ENCODE data around the gene GFOD1.
A peak's percentile ranks its signal among the peaks of the same experiment; 100 is the strongest.

GFOD1 gene

DNA sequence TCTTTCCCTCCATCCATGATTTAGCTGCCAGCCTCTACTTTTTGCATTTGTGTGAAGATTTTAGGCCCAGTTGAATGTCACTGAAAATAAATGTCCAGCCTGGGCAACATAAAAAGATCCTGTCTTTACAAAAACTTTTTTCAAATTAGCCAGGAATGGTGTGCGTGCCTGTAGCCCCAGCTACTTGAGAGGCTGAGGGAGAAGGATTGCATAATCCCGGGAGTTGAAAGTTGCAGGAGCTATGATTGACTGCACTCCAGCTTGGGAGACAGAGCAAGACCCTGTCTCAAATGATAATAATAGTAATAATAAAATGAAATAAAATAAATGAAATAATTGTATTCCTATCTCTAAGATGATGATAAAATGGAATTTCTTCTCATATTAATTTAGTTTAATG, 5.0 kb upstream of the GFOD1 start:
- H3K4me1 ChIP-seq (ENCODE audit: control insufficient read depth, low read depth, low read length) = peaks cover 14% of the 10 kb centered on the region
- no peak overlapping the region for H3K4me3 ChIP-seq (ENCODE audit: low read length)
- H3K36me3 ChIP-seq (ENCODE audit: control insufficient read depth, low read depth, low read length) = no peaks in the 10 kb centered on the region
- peaks cover 21% of the 10 kb centered on the region for H3K27me3 ChIP-seq (ENCODE audit: control insufficient read depth, insufficient read depth, low read length)
- no peak overlapping the region for H3K9ac ChIP-seq (ENCODE audit: low read length)
- H3K9me3 ChIP-seq (ENCODE audit: control insufficient read depth, low read depth, low read length) = no peaks in the 10 kb centered on the region
- no peak overlapping the region for H3K27ac ChIP-seq (ENCODE audit: low read length)

GRCh38 chr6:13491538-13491937, 4.1 kb upstream of the GFOD1 start:
- Histone ChIP-seq H3K9ac (ENCODE audit: low read length) (no peak overlapping the region), H3K9me3 (ENCODE audit: control insufficient read depth, low read depth, low read length) (no peaks in the 10 kb centered on the region), H3K4me1 (ENCODE audit: control insufficient read depth, low read depth, low read length) (peaks cover 13% of the 10 kb centered on the region), H3K4me3 (ENCODE audit: low read length) (no peak overlapping the region), H3K36me3 (ENCODE audit: control insufficient read depth, low read depth, low read length) (no peaks in the 10 kb centered on the region), H3K27ac (ENCODE audit: low read length) (no peak overlapping the region), H3K27me3 (ENCODE audit: control insufficient read depth, insufficient read depth, low read length) (peaks cover 26% of the 10 kb centered on the region)

GRCh38 chr6:13490402-13490801, 3.0 kb upstream of the GFOD1 start:
- Histone ChIP-seq H3K4me3 (ENCODE audit: low read length) (no peak overlapping the region), H3K4me1 (ENCODE audit: control insufficient read depth, low read depth, low read length) (peaks cover 7% of the 10 kb centered on the region), H3K9ac (ENCODE audit: low read length) (no peak overlapping the region), H3K36me3 (ENCODE audit: control insufficient read depth, low read depth, low read length) (no peaks in the 10 kb centered on the region), H3K9me3 (ENCODE audit: control insufficient read depth, low read depth, low read length) (no peaks in the 10 kb centered on the region), H3K27ac (ENCODE audit: low read length) (no peak overlapping the region), H3K27me3 (ENCODE audit: control insufficient read depth, insufficient read depth, low read length) (peaks cover 37% of the 10 kb centered on the region)

DNA sequence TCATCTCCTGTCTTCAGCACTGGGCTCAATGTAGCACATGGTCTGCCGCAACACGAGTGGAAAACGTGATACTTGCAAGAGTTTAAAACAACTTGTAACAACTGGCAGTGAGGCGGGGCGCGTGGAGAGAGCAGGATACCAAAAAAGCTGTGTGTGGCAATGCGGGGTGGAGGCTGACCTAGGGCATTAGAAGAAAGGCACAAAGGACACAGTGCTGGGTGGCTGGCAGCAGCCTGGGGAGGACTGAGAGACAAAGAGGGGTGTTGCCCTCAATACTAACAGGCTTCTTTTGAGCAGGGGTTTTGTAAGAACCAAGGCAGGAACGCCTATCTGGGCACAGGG, 1.5 kb upstream of the GFOD1 start:
- Histone ChIP-seq H3K27me3 (ENCODE audit: control insufficient read depth, insufficient read depth, low read length) (peaks cover 52% of the 10 kb centered on the region), H3K4me1 (ENCODE audit: control insufficient read depth, low read depth, low read length) (peaks cover 10% of the 10 kb centered on the region), H3K9me3 (ENCODE audit: control insufficient read depth, low read depth, low read length) (no peaks in the 10 kb centered on the region), H3K36me3 (ENCODE audit: control insufficient read depth, low read depth, low read length) (no peaks in the 10 kb centered on the region), H3K4me3 (ENCODE audit: low read length) (no peak overlapping the region), H3K9ac (ENCODE audit: low read length) (no peak overlapping the region), H3K27ac (ENCODE audit: low read length) (no peak overlapping the region)

GRCh38 chr6:13488015-13488895, 855 bp upstream of the GFOD1 start:
- peaks cover 8% of the 10 kb centered on the region for H3K4me1 ChIP-seq (ENCODE audit: control insufficient read depth, low read depth, low read length)
- no peaks in the 10 kb centered on the region for H3K36me3 ChIP-seq (ENCODE audit: control insufficient read depth, low read depth, low read length)
- no peaks in the 10 kb centered on the region for H3K9me3 ChIP-seq (ENCODE audit: control insufficient read depth, low read depth, low read length)
- peaks cover 58% of the 10 kb centered on the region for H3K27me3 ChIP-seq (ENCODE audit: control insufficient read depth, insufficient read depth, low read length)
- H3K4me3 ChIP-seq (ENCODE audit: low read length) = peak overlapping the region; percentile 70
- H3K27ac ChIP-seq (ENCODE audit: low read length) = no peak overlapping the region
- no peak overlapping the region for H3K9ac ChIP-seq (ENCODE audit: low read length)

- no peaks in the 10 kb centered on the region for H3K36me3 ChIP-seq (ENCODE audit: control insufficient read depth, low read depth, low read length)
- no peak overlapping the region for H3K27ac ChIP-seq (ENCODE audit: low read length)
- H3K9ac ChIP-seq (ENCODE audit: low read length) = peak overlapping the region; percentile 30
- no peaks in the 10 kb centered on the region for H3K9me3 ChIP-seq (ENCODE audit: control insufficient read depth, low read depth, low read length)
- H3K4me3 ChIP-seq (ENCODE audit: low read length) = peak overlapping the region; percentile 78
- peaks cover 59% of the 10 kb centered on the region for H3K27me3 ChIP-seq (ENCODE audit: control insufficient read depth, insufficient read depth, low read length)
- peaks cover 8% of the 10 kb centered on the region for H3K4me1 ChIP-seq (ENCODE audit: control insufficient read depth, low read depth, low read length)
Measured at GRCh38 chr6:13486679-13487121, 700 bp downstream of the GFOD1 start.

GRCh38 chr6:13485923-13486562, 1.4 kb downstream of the GFOD1 start:
- Histone ChIP-seq H3K36me3 (ENCODE audit: control insufficient read depth, low read depth, low read length) (no peaks in the 10 kb centered on the region), H3K4me3 (ENCODE audit: low read length) (peak overlapping the region; percentile 78), H3K9ac (ENCODE audit: low read length) (peak overlapping the region; percentile 40), H3K4me1 (ENCODE audit: control insufficient read depth, low read depth, low read length) (peaks cover 8% of the 10 kb centered on the region), H3K27ac (ENCODE audit: low read length) (no peak overlapping the region), H3K9me3 (ENCODE audit: control insufficient read depth, low read depth, low read length) (no peaks in the 10 kb centered on the region), H3K27me3 (ENCODE audit: control insufficient read depth, insufficient read depth, low read length) (peaks cover 59% of the 10 kb centered on the region)

DNA sequence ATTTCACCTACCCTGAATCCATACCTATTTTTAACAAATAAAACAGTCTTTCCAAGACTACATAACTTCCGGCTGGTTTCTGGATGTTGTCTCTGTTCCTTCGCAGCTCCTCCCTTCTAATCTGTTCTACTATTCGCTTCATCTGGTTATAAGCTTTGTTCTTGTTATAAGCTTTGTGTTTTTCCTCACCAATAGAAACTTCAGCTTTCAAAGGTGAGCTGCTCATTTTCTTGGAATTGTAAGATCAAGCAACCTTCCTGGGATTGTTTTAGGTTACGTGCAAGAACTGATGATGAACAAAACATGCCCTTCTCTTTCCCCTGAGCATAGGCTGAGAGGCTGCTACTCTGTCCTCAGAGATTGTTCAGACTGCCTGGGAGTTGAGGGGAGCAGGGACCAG, 2.1 kb downstream of the GFOD1 start:
- Histone ChIP-seq H3K9ac (ENCODE audit: low read length) (peak overlapping the region; percentile 40), H3K9me3 (ENCODE audit: control insufficient read depth, low read depth, low read length) (no peaks in the 10 kb centered on the region), H3K4me1 (ENCODE audit: control insufficient read depth, low read depth, low read length) (peaks cover 8% of the 10 kb centered on the region), H3K36me3 (ENCODE audit: control insufficient read depth, low read depth, low read length) (no peaks in the 10 kb centered on the region), H3K27me3 (ENCODE audit: control insufficient read depth, insufficient read depth, low read length) (peaks cover 59% of the 10 kb centered on the region), H3K4me3 (ENCODE audit: low read length) (peak overlapping the region; percentile 78), H3K27ac (ENCODE audit: low read length) (no peak overlapping the region)

DNA sequence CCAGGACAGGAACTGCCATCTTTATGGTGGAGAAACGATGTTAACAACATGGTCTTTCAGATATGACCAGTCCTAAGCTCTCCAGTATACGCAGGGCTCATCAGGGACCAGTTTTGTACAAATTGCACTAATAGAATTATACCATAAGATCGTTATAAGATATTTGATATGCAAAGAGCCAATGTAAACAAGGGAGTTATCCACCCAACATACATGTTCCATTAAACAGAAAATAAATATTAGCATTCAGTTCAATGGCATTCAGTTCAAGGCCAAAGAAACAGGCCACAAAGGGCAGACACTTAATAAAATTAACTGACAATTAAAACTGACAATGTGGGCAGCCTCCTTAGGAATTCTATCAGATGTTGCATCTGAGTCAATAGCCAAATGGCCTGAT, 2.6 kb downstream of the GFOD1 start:
- Histone ChIP-seq H3K27me3 (ENCODE audit: control insufficient read depth, insufficient read depth, low read length) (peaks cover 59% of the 10 kb centered on the region), H3K4me1 (ENCODE audit: control insufficient read depth, low read depth, low read length) (peaks cover 8% of the 10 kb centered on the region), H3K4me3 (ENCODE audit: low read length) (peak overlapping the region; percentile 78), H3K27ac (ENCODE audit: low read length) (no peak overlapping the region), H3K9ac (ENCODE audit: low read length) (no peak overlapping the region), H3K9me3 (ENCODE audit: control insufficient read depth, low read depth, low read length) (no peaks in the 10 kb centered on the region), H3K36me3 (ENCODE audit: control insufficient read depth, low read depth, low read length) (no peaks in the 10 kb centered on the region)

GRCh38 chr6:13484138-13484708, 3.2 kb downstream of the GFOD1 start:
- Histone ChIP-seq H3K27me3 (ENCODE audit: control insufficient read depth, insufficient read depth, low read length) (peaks cover 53% of the 10 kb centered on the region), H3K9ac (ENCODE audit: low read length) (no peak overlapping the region), H3K9me3 (ENCODE audit: control insufficient read depth, low read depth, low read length) (no peaks in the 10 kb centered on the region), H3K27ac (ENCODE audit: low read length) (no peak overlapping the region), H3K4me1 (ENCODE audit: control insufficient read depth, low read depth, low read length) (peaks cover 8% of the 10 kb centered on the region), H3K4me3 (ENCODE audit: low read length) (no peak overlapping the region), H3K36me3 (ENCODE audit: control insufficient read depth, low read depth, low read length) (no peaks in the 10 kb centered on the region)

DNA sequence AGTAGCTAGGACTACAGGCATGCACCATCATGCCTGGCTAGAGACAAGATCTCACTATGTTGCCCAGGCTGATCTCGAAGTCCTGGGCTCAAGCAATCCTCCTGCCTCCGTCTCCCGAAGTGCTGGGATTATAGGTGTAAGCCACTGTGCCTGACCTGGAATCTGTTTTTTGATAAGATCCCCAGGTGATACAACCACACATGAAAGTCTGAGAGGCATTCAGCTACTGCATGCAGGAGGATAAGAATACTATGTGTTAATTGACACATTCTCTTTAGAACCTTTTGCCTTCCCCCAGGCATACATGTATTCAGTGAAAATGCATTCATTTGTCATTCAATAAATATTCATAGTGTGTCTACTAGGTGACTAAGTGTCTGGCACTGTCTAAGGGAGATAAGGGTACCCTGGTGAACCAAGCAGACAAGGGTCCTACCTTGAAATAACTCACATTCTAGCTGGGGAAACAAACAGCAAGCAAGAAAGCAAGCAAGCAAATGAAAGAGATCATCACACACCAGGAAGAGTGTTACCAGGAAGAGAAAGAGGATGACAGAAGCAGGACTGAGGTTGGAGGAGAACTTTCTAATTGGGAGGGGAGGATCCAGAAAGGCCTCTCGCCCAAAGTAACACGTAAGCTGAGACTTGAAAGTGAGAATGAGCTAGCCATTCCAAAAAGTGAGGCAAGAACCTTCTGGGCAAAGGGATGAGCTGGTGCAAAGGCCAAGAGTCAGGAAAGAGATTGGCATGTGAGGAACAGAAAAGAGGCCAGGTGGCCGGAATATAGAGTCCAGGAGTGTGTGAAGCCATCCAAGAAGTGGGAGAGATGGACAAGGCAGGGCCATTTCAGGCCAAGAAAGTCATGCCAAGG, 6.5 kb downstream of the GFOD1 start:
- Histone ChIP-seq H3K36me3 (ENCODE audit: control insufficient read depth, low read depth, low read length) (no peaks in the 10 kb centered on the region), H3K4me3 (ENCODE audit: low read length) (no peak overlapping the region), H3K9me3 (ENCODE audit: control insufficient read depth, low read depth, low read length) (no peaks in the 10 kb centered on the region), H3K27ac (ENCODE audit: low read length) (no peak overlapping the region), H3K4me1 (ENCODE audit: control insufficient read depth, low read depth, low read length) (peaks cover 8% of the 10 kb centered on the region), H3K27me3 (ENCODE audit: control insufficient read depth, insufficient read depth, low read length) (peaks cover 26% of the 10 kb centered on the region), H3K9ac (ENCODE audit: low read length) (no peak overlapping the region)
